ENCODE measurements around the gene TMEM165.

The TMEM165 gene

DNA sequence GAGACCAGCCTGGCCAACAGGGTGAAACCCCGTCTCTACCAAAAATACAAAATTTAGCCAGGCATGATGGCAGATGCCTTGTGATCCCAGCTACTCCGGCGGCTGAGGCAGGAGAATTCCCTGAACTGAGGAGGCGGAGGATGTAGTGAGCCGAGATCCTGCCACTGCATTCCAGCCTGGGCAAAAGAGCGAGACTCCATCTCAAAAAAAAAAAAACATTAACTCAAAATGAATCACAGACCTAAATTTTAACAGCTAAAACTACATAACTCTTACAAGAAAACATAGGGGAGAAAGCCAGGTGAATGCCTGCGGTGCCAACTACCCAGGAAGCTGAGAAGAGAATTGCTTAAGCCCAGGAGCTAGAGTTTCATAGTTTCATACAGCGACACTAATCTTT is 54.8 kb downstream of the TMEM165 start:
- DNase-seq (ENCODE audit: low spot score): no peak
- peak; percentile 2 for FAIRE-seq

DNA sequence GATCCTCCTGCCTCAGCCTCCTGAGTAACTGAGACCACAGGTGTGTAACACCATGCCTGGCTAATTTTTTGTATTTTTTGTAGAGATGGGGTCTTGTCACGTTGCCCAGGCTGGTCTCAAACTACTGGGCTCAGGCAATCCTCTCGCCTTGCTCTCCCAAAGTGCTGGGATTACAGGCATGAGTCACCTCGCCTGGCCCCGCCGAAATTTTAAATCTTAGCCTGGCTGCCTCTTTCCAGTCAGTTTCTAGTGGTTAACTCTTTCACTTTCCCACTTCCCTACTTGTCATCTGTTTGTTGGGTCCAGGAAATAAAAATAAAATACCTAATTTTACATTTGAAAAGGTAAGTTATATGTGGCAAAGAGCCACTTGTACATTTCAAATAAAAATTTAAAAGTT is 62.4 kb downstream of the TMEM165 start:
- FAIRE-seq: peak; percentile 69

DNA sequence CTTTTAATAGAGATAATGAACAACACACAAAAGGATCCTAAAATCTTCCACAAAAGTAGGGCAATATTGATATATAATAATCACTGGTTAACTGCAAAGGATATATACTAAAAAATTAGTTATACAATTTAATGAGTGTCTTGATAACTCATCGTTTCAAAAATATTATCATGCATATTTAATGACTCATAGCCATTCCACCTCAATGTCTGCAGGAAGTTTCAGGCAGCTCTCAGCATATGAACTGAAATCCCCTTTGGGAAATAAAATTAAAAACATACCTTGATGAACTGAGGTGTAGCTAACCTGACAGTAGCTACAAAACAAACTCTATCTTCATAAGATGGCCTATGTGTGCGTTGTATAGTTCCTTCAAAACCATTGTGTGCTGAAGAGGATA is 62.9 kb downstream of the TMEM165 start:
- FAIRE-seq: no peak
- no peak for DNase-seq (ENCODE audit: low spot score)

More for the DNA sequence above, 62.4 kb downstream of the TMEM165 start:
- no peak for DNase-seq (ENCODE audit: low spot score)

DNA sequence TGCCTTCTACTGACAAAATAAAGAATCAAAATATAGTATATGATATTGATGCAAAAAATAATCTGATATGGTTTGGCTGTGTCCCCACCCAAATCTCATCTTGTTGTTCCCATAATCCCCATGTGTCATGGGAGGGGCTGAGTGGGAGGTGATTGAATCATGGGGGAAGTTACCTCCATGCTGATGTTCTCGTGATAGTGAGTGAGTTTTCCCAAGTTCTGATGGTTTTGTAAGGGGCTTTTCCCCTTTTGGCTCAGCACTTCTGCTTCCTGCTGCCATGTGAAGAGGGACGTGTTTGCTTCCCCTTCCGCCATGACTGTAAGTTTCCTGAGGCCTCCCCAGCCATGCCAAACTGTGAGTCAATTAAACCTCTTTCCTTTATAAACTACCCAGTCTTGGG is 70.2 kb downstream of the TMEM165 start:
- no peak for DNase-seq (ENCODE audit: low spot score)
- no peak for FAIRE-seq

DNA sequence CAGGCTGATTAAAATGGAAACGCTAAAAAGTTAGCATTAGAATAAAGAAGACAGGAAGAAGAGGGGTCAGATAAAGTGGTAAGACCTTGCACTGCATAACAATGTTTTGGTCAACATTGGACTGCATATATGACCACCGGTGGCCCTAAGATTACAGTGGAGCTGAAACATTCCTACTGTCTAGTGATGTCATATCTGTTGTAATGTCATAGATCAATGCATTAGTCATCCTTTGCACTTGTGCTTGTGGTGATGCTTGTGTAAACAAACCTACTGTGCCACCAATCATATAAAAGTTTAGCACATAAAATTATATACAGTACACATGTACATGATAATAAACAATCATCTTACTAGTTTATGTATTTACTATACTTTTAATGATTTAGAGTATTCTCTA is 73.0 kb downstream of the TMEM165 start:
- DNase-seq (ENCODE audit: low spot score): peak; percentile 46
- FAIRE-seq: no peak

DNA sequence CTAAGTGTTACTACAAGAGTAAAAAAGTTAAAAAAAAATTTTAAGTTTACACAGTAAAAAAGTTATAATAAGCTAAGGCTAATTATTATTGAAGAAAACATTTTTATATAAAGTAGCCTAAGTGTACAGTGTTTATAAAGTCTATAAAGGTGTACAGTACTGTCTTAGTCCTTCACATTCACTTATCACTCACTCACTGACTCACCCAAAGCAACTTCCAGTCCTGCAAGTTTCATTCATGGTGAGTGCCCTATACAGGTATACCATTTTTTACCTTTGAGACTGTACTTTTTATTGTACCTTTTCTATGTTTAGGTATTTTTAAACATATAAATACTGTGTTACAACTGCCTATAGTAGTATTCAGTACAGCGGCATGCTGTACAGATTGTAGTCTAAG is 74.2 kb downstream of the TMEM165 start:
- DNase-seq (ENCODE audit: low spot score) (no peak), FAIRE-seq (no peak)
